Right lobe of liver (tissue), 4 donors: ENCODE results near the gene TTC9.

Experiments used
- CTCF ChIP-seq, 4 donors: fragments of 200-600 bp in 3 of 4; fragments of 450-650 bp in 1 of 4; IDR thresholded peaks; one replicate each; pipeline versions ENCODE4 v1.5.1 to v1.8.0; 2016 to 2022; ENCODE audit warnings: antibody characterized with exemption in 4 of 4, mild to moderate bottlenecking in 2 of 4
- POLR2A ChIP-seq: fragments of 450-650 bp; IDR thresholded peaks from one replicate; pipeline ENCODE4 v1.6.1; 2017; ENCODE audit warnings: antibody characterized with exemption, mild to moderate bottlenecking
- donor health status: DM: no; HTN: no; CAD: no.
- donor health status: DM: no; HTN: no; CAD: no.
- donor health status: DM: no; HTN: yes; CAD: no.

GRCh38 chr14:70662080-70662479 is 20.4 kb downstream of the TTC9 start:
- no peak for TF ChIP-seq CTCF (IDR thresholded peaks at IDR 0.05)
- no peak for TF ChIP-seq POLR2A
